ENCODE data around the gene NAV2.

The NAV2 gene

GRCh38 chr11:19864141-19865140, 151.8 kb downstream of the NAV2 start:
- H3K4me1 ChIP-seq (ENCODE audit: insufficient read depth, low read length), result no peaks in the 10 kb centered on the region
- no peaks in the 10 kb centered on the region for H3K27me3 ChIP-seq (ENCODE audit: insufficient read depth, low read length, poor library complexity)
- H3K27ac ChIP-seq (ENCODE audit: low read length), result no peak overlapping the region
- no peaks in the 10 kb centered on the region for H3K79me2 ChIP-seq (ENCODE audit: insufficient read depth, low read length)
- no peaks in the 10 kb centered on the region for H3K9me3 ChIP-seq (ENCODE audit: insufficient read depth, low read length, severe bottlenecking)
- ATAC-seq (ENCODE audit: insufficient read depth, low read depth), result no peak
- H4K20me1 ChIP-seq (ENCODE audit: insufficient read depth, low read length), result no peaks in the 10 kb centered on the region
- no peak overlapping the region for H2AFZ ChIP-seq (ENCODE audit: low read depth, low read length)
- no peaks in the 10 kb centered on the region for H3K36me3 ChIP-seq (ENCODE audit: insufficient read depth, low read length)
- DNase-seq, result no peak
- no peak for TF ChIP-seq EZH2 (IDR thresholded peaks at IDR 0.05; ENCODE audit: borderline replicate concordance, low read depth, low read length, severe bottlenecking)
- TF ChIP-seq CTCF (IDR thresholded peaks at IDR 0.05; ENCODE audit: borderline replicate concordance, extremely low read depth, low read length, poor library complexity, severe bottlenecking), result no peak
- no peak overlapping the region for H3K4me3 ChIP-seq (ENCODE audit: low read depth in 1 of 2, low read length in 2 of 2)
- no peak overlapping the region for H3K4me2 ChIP-seq (ENCODE audit: insufficient read depth, low read length)
- no peak overlapping the region for H3K9ac ChIP-seq (ENCODE audit: low read depth, low read length)

GRCh38 chr11:19866037-19866436, 153.4 kb downstream of the NAV2 start:
- no peak for DNase-seq
- H3K79me2 ChIP-seq (ENCODE audit: insufficient read depth, low read length), result no peaks in the 10 kb centered on the region
- H3K27me3 ChIP-seq (ENCODE audit: insufficient read depth, low read length, poor library complexity), result no peaks in the 10 kb centered on the region
- H3K9ac ChIP-seq (ENCODE audit: low read depth, low read length), result no peak overlapping the region
- TF ChIP-seq CTCF (IDR thresholded peaks at IDR 0.05; ENCODE audit: borderline replicate concordance, extremely low read depth, low read length, poor library complexity, severe bottlenecking), result no peak
- TF ChIP-seq EZH2 (IDR thresholded peaks at IDR 0.05; ENCODE audit: borderline replicate concordance, low read depth, low read length, severe bottlenecking), result no peak
- no peak overlapping the region for H2AFZ ChIP-seq (ENCODE audit: low read depth, low read length)
- no peak overlapping the region for H3K27ac ChIP-seq (ENCODE audit: low read length)
- H3K4me2 ChIP-seq (ENCODE audit: insufficient read depth, low read length), result no peak overlapping the region
- H4K20me1 ChIP-seq (ENCODE audit: insufficient read depth, low read length), result no peaks in the 10 kb centered on the region
- no peaks in the 10 kb centered on the region for H3K36me3 ChIP-seq (ENCODE audit: insufficient read depth, low read length)
- no peaks in the 10 kb centered on the region for H3K4me1 ChIP-seq (ENCODE audit: insufficient read depth, low read length)
- no peak for ATAC-seq (ENCODE audit: insufficient read depth, low read depth)
- H3K4me3 ChIP-seq (ENCODE audit: low read depth in 1 of 2, low read length in 2 of 2), result no peak overlapping the region
- no peaks in the 10 kb centered on the region for H3K9me3 ChIP-seq (ENCODE audit: insufficient read depth, low read length, severe bottlenecking)

- Histone ChIP-seq H2AFZ (ENCODE audit: low read depth, low read length) (no peak overlapping the region), H3K27ac (ENCODE audit: low read length) (no peak overlapping the region), H3K27me3 (ENCODE audit: insufficient read depth, low read length, poor library complexity) (no peaks in the 10 kb centered on the region), H3K4me3 (ENCODE audit: low read depth in 1 of 2, low read length in 2 of 2) (no peak overlapping the region), H3K36me3 (ENCODE audit: insufficient read depth, low read length) (no peaks in the 10 kb centered on the region), H3K79me2 (ENCODE audit: insufficient read depth, low read length) (no peaks in the 10 kb centered on the region), H4K20me1 (ENCODE audit: insufficient read depth, low read length) (no peaks in the 10 kb centered on the region), H3K9me3 (ENCODE audit: insufficient read depth, low read length, severe bottlenecking) (no peaks in the 10 kb centered on the region), H3K9ac (ENCODE audit: low read depth, low read length) (no peak overlapping the region), H3K4me2 (ENCODE audit: insufficient read depth, low read length) (no peak overlapping the region), H3K4me1 (ENCODE audit: insufficient read depth, low read length) (no peaks in the 10 kb centered on the region)
- ATAC-seq (ENCODE audit: insufficient read depth, low read depth) (no peak), DNase-seq (no peak)
- no peak for TF ChIP-seq CTCF (IDR thresholded peaks at IDR 0.05; ENCODE audit: borderline replicate concordance, extremely low read depth, low read length, poor library complexity, severe bottlenecking)
- no peak for TF ChIP-seq EZH2 (IDR thresholded peaks at IDR 0.05; ENCODE audit: borderline replicate concordance, low read depth, low read length, severe bottlenecking)
These were observed 153.9 kb downstream of the NAV2 start for GRCh38 chr11:19866521-19866920.

Data from DND-41 (cell line).